Measurements from ENCODE around the gene LRG1.

The LRG1 gene

GRCh38 chr19:4491446-4491845 is 48.4 kb downstream of the LRG1 start:
- no peak for DNase-seq

- DNase-seq = no peak
Measured at GRCh38 chr19:4488496-4488895, 51.3 kb downstream of the LRG1 start.

- DNase-seq = no peak
Measured at GRCh38 chr19:4487572-4487971, 52.3 kb downstream of the LRG1 start.
